WTC11 (cell line): ENCODE measurements around the gene OTOR. TPM values are rescaled to one million over a fixed set of nuclear protein-coding genes. Genes with fewer than 3 reads are reported as not detected.

ENCODE experiments used
- ATF1 ChIP-seq: sonication (generic); formaldehyde crosslinking; IDR thresholded peaks from 2 replicates; pipeline ENCODE4 v1.8.1; 2023; ENCODE audit warnings: mild to moderate bottlenecking, moderate library complexity, missing genetic modification reagents
- ESRRA ChIP-seq: sonication (generic); formaldehyde crosslinking; IDR thresholded peaks from 2 replicates; pipeline ENCODE4 v1.8.1; 2022; ENCODE audit warnings: mild to moderate bottlenecking, missing genetic modification reagents, borderline replicate concordance
- FOXK1 ChIP-seq: sonication (generic); formaldehyde crosslinking; IDR thresholded peaks from 2 replicates; pipeline ENCODE4 v1.8.0; 2022; ENCODE audit warnings: mild to moderate bottlenecking, moderate library complexity, missing genetic modification reagents
- GABPB1 ChIP-seq: sonication (generic); formaldehyde crosslinking; IDR thresholded peaks from 2 replicates; pipeline ENCODE4 v1.8.1; 2023; ENCODE audit warnings: mild to moderate bottlenecking, missing genetic modification reagents
- GRHL2 ChIP-seq: fragments of 250-450 bp; sonication (Bioruptor Pico); IDR thresholded peaks from 2 replicates; pipeline ENCODE4 v1.8.0; 2022; ENCODE audit warnings: mild to moderate bottlenecking, moderate library complexity; ENCODE audit not compliant: insufficient replicate concordance, severe bottlenecking
- JAZF1 ChIP-seq: fragments of 250-450 bp; sonication (Bioruptor Pico); IDR thresholded peaks from 2 replicates; pipeline ENCODE4 v1.9.0; 2021; ENCODE audit warnings: moderate library complexity, mild to moderate bottlenecking, inconsistent platforms
- MXD4 ChIP-seq: fragments of 250-450 bp; sonication (Bioruptor Pico); IDR thresholded peaks from 2 replicates; pipeline ENCODE4 v1.8.0; 2021; ENCODE audit warnings: mild to moderate bottlenecking, moderate library complexity, borderline replicate concordance
- TP53 ChIP-seq: sonication (generic); formaldehyde crosslinking; IDR thresholded peaks from 2 replicates; pipeline ENCODE4 v1.8.1; 2023; ENCODE audit warnings: mild to moderate bottlenecking, missing genetic modification reagents
- ZBTB21 ChIP-seq: sonication (generic); formaldehyde crosslinking; IDR thresholded peaks from 2 replicates; pipeline ENCODE4 v1.8.1; 2023; ENCODE audit warnings: mild to moderate bottlenecking, missing genetic modification reagents, borderline replicate concordance
- ZNF263 ChIP-seq: sonication (generic); formaldehyde crosslinking; IDR thresholded peaks from 2 replicates; pipeline ENCODE4 v1.8.1; 2022; ENCODE audit warnings: low read depth, mild to moderate bottlenecking, moderate library complexity, missing genetic modification reagents
- ZNF423 ChIP-seq: fragments of 250-450 bp; sonication (Bioruptor Pico); IDR thresholded peaks from 2 replicates; pipeline ENCODE4 v2.1.2; 2022; ENCODE audit warnings: mild to moderate bottlenecking, moderate library complexity
- total RNA-seq: library from RNA; stranded (reverse); gene quantifications from 3 replicates; pipeline ENCODE4 v1.2.3, GENCODE V29; 2021
- TF ChIP-seq, protein P1 (sequence below): sonication (generic); formaldehyde crosslinking; IDR thresholded peaks from 2 replicates; pipeline ENCODE4 v1.8.1; 2023; ENCODE audit warnings: mild to moderate bottlenecking, moderate library complexity, missing genetic modification reagents
- TF ChIP-seq, protein P2 (sequence below): sonication (generic); formaldehyde crosslinking; IDR thresholded peaks from 2 replicates; pipeline ENCODE4 v1.8.0; 2022; ENCODE audit warnings: mild to moderate bottlenecking, missing genetic modification reagents
- TF ChIP-seq, protein P3 (sequence below): sonication (generic); formaldehyde crosslinking; IDR thresholded peaks from 2 replicates; pipeline ENCODE4 v1.8.1; 2022; ENCODE audit warnings: mild to moderate bottlenecking, missing genetic modification reagents, moderate library complexity, borderline replicate concordance
- TF ChIP-seq, protein P4 (sequence below): sonication (generic); formaldehyde crosslinking; conservative IDR thresholded peaks from 2 replicates; pipeline ENCODE4 v1.8.1; 2022; ENCODE audit warnings: mild to moderate bottlenecking, missing genetic modification reagents
- TF ChIP-seq, protein P5 (sequence below): sonication (generic); formaldehyde crosslinking; IDR thresholded peaks from 2 replicates; pipeline ENCODE4 v1.8.1; 2023; ENCODE audit warnings: mild to moderate bottlenecking, missing genetic modification reagents
- TF ChIP-seq, protein P6 (sequence below): fragments of 250-450 bp; sonication (Bioruptor Pico); IDR thresholded peaks from 2 replicates; pipeline ENCODE4 v2.1.2; 2022; ENCODE audit warnings: mild to moderate bottlenecking, moderate library complexity
- TF ChIP-seq, protein P7 (sequence below): sonication (generic); formaldehyde crosslinking; IDR thresholded peaks from 2 replicates; pipeline ENCODE4 v1.8.1; 2022; ENCODE audit warnings: missing genetic modification reagents, borderline replicate concordance
- TF ChIP-seq, protein P8 (sequence below): sonication (generic); formaldehyde crosslinking; IDR thresholded peaks from 2 replicates; pipeline ENCODE4 v1.8.0; 2022; ENCODE audit warnings: mild to moderate bottlenecking, missing genetic modification reagents
- TF ChIP-seq, protein P9 (sequence below): fragments of 250-450 bp; sonication (Bioruptor Pico); IDR thresholded peaks from 2 replicates; pipeline ENCODE4 v1.9.0; 2021; ENCODE audit warnings: moderate library complexity, mild to moderate bottlenecking, inconsistent platforms, borderline replicate concordance
- TF ChIP-seq, protein P10 (sequence below): fragments of 250-450 bp; sonication (Bioruptor Pico); conservative IDR thresholded peaks from 2 replicates; pipeline ENCODE4 v1.9.0; 2021; ENCODE audit warnings: mild to moderate bottlenecking

Gene OTOR
- total RNA-seq, 1 experiment from 2014 or later, result not detected

DNA sequence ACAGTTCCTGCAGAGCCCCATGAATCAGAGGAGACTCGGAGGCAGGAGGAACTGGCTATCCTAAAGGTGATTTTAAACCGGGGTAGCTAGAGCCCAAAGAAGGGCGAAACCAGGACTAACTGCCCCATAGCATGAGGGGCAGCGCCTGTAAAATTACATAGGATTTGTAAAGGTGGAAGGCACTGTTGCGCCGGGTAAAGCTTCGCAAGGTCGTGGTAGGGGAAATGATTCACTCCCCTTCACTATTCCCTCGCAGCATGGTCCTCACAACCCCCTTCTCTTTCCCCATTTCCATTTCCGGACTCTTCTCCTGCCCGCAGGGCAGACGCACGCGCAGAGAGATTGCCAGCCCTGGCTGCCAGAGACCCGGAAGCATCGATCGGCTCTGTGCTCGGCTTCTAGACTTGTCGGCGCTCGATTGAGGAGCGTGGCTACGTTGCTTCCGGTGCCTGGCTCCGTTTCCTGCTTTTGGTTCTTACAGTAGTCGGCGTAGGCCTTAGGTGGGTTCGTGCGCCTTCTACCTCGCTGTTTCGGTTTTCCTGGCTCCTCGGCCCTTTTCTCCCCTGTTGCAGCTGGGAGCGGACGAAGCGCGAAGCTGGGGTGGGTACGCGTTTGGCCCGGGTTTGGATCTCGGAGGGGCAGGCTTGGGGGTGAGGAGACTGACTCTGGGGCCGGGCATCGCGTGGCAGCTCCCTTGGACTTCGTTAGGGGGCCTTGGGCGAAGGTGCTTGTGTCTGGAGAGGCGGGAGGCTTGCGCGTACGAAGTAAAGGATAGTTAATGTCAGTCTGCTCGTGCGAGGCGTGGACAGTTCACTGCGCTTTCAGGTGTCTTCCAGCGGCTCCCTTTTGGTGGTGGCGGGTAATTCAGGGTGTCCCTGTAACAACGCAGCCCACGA lies 18.3 kb upstream of the OTOR start, which contains the start of gene SNRPB2 (continued):
- TF ChIP-seq, protein P1, sequence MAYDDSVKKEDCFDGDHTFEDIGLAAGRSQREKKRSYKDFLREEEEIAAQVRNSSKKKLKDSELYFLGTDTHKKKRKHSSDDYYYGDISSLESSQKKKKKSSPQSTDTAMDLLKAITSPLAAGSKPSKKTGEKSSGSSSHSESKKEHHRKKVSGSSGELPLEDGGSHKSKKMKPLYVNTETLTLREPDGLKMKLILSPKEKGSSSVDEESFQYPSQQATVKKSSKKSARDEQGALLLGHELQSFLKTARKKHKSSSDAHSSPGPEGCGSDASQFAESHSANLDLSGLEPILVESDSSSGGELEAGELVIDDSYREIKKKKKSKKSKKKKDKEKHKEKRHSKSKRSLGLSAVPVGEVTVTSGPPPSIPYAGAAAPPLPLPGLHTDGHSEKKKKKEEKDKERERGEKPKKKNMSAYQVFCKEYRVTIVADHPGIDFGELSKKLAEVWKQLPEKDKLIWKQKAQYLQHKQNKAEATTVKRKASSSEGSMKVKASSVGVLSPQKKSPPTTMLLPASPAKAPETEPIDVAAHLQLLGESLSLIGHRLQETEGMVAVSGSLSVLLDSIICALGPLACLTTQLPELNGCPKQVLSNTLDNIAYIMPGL, result peak; percentile 58; the same call in 1 of the 2 replicates
- TF ChIP-seq, protein P2, sequence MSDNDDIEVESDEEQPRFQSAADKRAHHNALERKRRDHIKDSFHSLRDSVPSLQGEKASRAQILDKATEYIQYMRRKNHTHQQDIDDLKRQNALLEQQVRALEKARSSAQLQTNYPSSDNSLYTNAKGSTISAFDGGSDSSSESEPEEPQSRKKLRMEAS (CRISPR knock-in tag), result peak; percentile 87
- TF ChIP-seq, protein P3, sequence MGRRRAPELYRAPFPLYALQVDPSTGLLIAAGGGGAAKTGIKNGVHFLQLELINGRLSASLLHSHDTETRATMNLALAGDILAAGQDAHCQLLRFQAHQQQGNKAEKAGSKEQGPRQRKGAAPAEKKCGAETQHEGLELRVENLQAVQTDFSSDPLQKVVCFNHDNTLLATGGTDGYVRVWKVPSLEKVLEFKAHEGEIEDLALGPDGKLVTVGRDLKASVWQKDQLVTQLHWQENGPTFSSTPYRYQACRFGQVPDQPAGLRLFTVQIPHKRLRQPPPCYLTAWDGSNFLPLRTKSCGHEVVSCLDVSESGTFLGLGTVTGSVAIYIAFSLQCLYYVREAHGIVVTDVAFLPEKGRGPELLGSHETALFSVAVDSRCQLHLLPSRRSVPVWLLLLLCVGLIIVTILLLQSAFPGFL (CRISPR knock-in tag), result peak; percentile 77; the same call in 1 of the 2 replicates
- TF ChIP-seq, protein P4, sequence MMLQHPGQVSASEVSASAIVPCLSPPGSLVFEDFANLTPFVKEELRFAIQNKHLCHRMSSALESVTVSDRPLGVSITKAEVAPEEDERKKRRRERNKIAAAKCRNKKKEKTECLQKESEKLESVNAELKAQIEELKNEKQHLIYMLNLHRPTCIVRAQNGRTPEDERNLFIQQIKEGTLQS (CRISPR knock-in tag), result no peak
- TF ChIP-seq FOXK1 (CRISPR knock-in tag) (peak; percentile 84), GRHL2 (CRISPR knock-in tag) (no peak), MXD4 (no peak), TP53 (CRISPR knock-in tag) (peak; percentile 81; the same call in 1 of the 2 replicates), ZNF423 (CRISPR knock-in tag) (no peak), JAZF1 (CRISPR knock-in tag) (no peak), ATF1 (CRISPR knock-in tag) (no peak), ZNF263 (no peak), GABPB1 (CRISPR knock-in tag) (peak; percentile 93), ESRRA (CRISPR knock-in tag) (peak; percentile 35; the same call in 1 of the 2 replicates), ZBTB21 (CRISPR knock-in tag) (peak; percentile 86; the same call in 1 of the 2 replicates)
- TF ChIP-seq, protein P5, sequence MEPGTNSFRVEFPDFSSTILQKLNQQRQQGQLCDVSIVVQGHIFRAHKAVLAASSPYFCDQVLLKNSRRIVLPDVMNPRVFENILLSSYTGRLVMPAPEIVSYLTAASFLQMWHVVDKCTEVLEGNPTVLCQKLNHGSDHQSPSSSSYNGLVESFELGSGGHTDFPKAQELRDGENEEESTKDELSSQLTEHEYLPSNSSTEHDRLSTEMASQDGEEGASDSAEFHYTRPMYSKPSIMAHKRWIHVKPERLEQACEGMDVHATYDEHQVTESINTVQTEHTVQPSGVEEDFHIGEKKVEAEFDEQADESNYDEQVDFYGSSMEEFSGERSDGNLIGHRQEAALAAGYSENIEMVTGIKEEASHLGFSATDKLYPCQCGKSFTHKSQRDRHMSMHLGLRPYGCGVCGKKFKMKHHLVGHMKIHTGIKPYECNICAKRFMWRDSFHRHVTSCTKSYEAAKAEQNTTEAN (CRISPR knock-in tag), result 0 out of 2 replicates have a peak, but pooled peaks have one; percentile 57
- TF ChIP-seq, protein P6, sequence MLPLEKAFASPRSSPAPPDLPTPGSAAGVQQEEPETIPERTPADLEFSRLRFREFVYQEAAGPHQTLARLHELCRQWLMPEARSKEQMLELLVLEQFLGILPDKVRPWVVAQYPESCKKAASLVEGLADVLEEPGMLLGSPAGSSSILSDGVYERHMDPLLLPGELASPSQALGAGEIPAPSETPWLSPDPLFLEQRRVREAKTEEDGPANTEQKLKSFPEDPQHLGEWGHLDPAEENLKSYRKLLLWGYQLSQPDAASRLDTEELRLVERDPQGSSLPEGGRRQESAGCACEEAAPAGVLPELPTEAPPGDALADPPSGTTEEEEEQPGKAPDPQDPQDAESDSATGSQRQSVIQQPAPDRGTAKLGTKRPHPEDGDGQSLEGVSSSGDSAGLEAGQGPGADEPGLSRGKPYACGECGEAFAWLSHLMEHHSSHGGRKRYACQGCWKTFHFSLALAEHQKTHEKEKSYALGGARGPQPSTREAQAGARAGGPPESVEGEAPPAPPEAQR (CRISPR knock-in tag), result no peak
- TF ChIP-seq, protein P7, sequence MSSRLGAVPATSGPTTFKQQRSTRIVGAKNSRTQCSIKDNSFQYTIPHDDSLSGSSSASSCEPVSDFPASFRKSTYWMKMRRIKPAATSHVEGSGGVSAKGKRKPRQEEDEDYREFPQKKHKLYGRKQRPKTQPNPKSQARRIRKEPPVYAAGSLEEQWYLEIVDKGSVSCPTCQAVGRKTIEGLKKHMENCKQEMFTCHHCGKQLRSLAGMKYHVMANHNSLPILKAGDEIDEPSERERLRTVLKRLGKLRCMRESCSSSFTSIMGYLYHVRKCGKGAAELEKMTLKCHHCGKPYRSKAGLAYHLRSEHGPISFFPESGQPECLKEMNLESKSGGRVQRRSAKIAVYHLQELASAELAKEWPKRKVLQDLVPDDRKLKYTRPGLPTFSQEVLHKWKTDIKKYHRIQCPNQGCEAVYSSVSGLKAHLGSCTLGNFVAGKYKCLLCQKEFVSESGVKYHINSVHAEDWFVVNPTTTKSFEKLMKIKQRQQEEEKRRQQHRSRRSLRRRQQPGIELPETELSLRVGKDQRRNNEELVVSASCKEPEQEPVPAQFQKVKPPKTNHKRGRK (CRISPR knock-in tag), result no peak
- TF ChIP-seq, protein P8, sequence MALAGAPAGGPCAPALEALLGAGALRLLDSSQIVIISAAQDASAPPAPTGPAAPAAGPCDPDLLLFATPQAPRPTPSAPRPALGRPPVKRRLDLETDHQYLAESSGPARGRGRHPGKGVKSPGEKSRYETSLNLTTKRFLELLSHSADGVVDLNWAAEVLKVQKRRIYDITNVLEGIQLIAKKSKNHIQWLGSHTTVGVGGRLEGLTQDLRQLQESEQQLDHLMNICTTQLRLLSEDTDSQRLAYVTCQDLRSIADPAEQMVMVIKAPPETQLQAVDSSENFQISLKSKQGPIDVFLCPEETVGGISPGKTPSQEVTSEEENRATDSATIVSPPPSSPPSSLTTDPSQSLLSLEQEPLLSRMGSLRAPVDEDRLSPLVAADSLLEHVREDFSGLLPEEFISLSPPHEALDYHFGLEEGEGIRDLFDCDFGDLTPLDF (CRISPR knock-in tag), result peak; percentile 41; the same call in 1 of the 2 replicates
- TF ChIP-seq, protein P9, sequence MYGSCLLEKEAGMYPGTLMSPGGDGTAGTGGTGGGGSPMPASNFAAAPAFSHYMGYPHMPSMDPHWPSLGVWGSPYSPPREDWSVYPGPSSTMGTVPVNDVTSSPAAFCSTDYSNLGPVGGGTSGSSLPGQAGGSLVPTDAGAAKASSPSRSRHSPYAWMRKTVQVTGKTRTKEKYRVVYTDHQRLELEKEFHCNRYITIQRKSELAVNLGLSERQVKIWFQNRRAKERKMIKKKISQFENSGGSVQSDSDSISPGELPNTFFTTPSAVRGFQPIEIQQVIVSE, result no peak
- TF ChIP-seq, protein P10, sequence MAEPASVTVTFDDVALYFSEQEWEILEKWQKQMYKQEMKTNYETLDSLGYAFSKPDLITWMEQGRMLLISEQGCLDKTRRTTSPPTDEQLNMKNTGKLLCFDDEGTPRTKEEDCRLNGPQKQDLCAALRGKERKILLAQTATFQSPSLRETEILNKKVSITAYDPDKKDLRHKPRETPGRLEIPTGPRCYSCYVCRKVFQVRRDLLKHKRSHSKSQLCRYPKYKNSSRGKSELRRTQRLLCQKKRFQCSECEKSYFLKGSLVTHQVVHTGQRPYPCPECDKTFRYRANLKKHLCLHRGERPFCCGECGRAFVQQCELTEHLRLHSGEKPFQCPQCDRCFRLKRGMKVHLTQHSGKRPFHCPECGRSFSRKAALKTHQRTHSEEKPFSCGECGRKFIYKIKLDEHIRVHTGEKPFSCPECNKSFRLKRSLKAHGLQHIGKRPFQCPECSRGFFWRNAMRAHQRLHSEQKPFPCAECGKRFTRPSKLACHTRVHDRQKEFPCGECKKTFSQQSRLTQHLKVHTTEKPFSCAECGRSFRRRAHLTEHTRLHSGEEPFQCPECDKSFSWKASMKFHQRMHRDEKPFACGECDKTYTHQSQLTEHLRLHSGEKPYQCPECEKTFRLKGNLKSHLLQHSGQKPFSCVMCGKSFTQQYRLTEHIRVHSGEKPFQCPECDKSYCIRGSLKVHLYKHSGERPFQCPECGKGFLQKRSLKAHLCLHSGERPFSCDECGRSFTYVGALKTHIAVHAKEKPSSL, result 0 out of 2 replicates have a peak, but pooled peaks have one; percentile 44
